Glutamatergic neuron (in vitro differentiated cells): ENCODE results near the gene OSBPL6. TPM values are rescaled to one million over a fixed set of nuclear protein-coding genes. Genes with fewer than 3 reads are reported as not detected.

Experiments
- DNase-seq: peaks from one replicate; pipeline ENCODE4 v3.0.0; 2022
- H3K27ac Mint-ChIP-seq: one replicate; pipeline ENCODE4 v1.8.0; 2020; ENCODE audit warnings: mild to moderate bottlenecking, mixed read lengths, inconsistent platforms; ENCODE audit not compliant: unreplicated experiment
- H3K27me3 Mint-ChIP-seq: one replicate; pipeline ENCODE4 v1.8.0; 2020; ENCODE audit warnings: mild to moderate bottlenecking, moderate library complexity, mixed read lengths, inconsistent platforms; ENCODE audit not compliant: unreplicated experiment
- H3K36me3 Mint-ChIP-seq: one replicate; pipeline ENCODE4 v1.8.0; 2020; ENCODE audit warnings: mild to moderate bottlenecking, mixed read lengths, inconsistent platforms; ENCODE audit not compliant: unreplicated experiment
- H3K4me1 Mint-ChIP-seq: one replicate; pipeline ENCODE4 v1.8.0; 2020; ENCODE audit warnings: mild to moderate bottlenecking, low read depth, mixed read lengths, inconsistent platforms; ENCODE audit not compliant: unreplicated experiment
- H3K4me3 Mint-ChIP-seq: one replicate; pipeline ENCODE4 v1.8.0; 2020; ENCODE audit warnings: mild to moderate bottlenecking, mixed read lengths, inconsistent platforms; ENCODE audit not compliant: unreplicated experiment
- H3K9me3 Mint-ChIP-seq: one replicate; pipeline ENCODE4 v1.8.0; 2020; ENCODE audit warnings: mild to moderate bottlenecking, moderate library complexity, mixed read lengths, inconsistent platforms; ENCODE audit not compliant: unreplicated experiment
- total RNA-seq: library from RNA; stranded (reverse); fragmentation: NEBNext Ultra II Directional; extraction: Animal tissue kit (Norgen Biotek cat#: 25700); gene quantifications from one replicate; pipeline ENCODE4 v1.2.1, GENCODE V29; 2021; ENCODE audit not compliant: unreplicated experiment
- TF ChIP-seq, protein P1 (sequence below): fragments of 200-600 bp; sonication (generic); IDR thresholded peaks from one replicate; pipeline ENCODE4 v1.5.0; 2021; ENCODE audit not compliant: partially characterized antibody, unreplicated experiment

Gene OSBPL6
- total RNA-seq, 1 donor from 2014 or later = 14.4 TPM

DNA sequence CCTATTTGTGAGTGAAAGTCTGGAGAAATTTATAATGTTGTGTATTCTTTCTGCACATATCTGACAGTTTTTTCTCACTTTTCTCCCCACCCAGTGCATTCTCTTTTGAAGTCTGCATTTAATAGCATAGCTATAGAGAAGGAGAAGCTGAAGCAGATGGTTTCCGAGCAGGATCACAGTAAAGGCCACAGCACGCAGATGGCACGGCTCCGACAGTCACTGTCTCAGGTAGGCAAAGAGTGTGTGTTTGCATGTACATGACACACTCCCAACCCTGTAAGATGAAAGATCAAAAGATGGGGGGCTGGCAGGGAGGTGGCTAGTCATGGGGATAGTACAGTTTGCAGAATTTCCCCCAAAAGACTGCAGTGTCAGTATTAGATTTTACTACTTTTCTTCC is 167.3 kb downstream of the OSBPL6 start:
- Mint-ChIP-seq H3K4me1 (peaks cover 10% of the 10 kb centered on the region), H3K27ac (no peak overlapping the region), H3K27me3 (no peaks in the 10 kb centered on the region), H3K36me3 (no peaks in the 10 kb centered on the region), H3K9me3 (peaks cover 1% of the 10 kb centered on the region), H3K4me3 (no peak overlapping the region)
- TF ChIP-seq, protein P1, sequence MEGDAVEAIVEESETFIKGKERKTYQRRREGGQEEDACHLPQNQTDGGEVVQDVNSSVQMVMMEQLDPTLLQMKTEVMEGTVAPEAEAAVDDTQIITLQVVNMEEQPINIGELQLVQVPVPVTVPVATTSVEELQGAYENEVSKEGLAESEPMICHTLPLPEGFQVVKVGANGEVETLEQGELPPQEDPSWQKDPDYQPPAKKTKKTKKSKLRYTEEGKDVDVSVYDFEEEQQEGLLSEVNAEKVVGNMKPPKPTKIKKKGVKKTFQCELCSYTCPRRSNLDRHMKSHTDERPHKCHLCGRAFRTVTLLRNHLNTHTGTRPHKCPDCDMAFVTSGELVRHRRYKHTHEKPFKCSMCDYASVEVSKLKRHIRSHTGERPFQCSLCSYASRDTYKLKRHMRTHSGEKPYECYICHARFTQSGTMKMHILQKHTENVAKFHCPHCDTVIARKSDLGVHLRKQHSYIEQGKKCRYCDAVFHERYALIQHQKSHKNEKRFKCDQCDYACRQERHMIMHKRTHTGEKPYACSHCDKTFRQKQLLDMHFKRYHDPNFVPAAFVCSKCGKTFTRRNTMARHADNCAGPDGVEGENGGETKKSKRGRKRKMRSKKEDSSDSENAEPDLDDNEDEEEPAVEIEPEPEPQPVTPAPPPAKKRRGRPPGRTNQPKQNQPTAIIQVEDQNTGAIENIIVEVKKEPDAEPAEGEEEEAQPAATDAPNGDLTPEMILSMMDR = no peak
- DNase-seq = no peak

DNA sequence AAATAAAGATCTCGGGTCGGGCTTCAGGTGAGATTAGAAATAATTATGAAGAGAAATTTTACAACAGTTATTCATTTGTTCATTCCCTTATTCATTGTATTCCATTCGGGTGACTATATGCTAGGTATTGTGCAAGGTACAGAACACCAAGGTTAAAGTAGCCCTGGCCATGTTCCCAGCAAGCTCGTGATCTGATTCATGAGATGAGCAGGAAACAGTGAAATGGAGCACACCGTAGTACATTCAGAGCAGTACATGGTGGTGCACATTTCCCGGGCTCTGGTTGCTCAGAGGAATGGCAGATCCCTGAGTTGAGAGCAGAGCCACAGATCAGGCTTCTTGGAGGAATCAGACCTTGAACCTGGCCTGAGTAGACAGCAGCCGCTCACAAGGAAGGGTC is 168.9 kb downstream of the OSBPL6 start:
- no peaks in the 10 kb centered on the region for H3K36me3 Mint-ChIP-seq
- no peak for DNase-seq
- H3K9me3 Mint-ChIP-seq = peaks cover 1% of the 10 kb centered on the region

DNA sequence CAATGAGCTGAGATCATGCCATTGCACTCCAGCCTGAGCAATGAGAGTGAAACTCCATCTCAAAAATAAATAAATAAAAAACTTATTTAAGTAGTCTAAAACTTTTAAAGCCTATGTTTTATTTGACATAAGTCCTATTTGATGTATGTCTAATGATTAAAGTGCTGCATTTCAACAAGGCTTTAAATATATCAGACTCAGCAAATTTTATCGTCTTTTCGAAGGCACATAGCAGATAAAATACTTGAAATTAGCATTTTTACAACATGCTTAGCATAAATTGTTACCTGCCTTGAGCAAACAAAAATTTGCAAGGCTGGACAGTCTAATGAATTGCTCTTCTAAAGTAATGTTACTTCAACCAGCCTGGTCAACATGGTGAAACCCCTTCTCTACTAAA is 170.8 kb downstream of the OSBPL6 start:
- no peaks in the 10 kb centered on the region for H3K36me3 Mint-ChIP-seq
- no peaks in the 10 kb centered on the region for H3K27me3 Mint-ChIP-seq
- no peaks in the 10 kb centered on the region for H3K9me3 Mint-ChIP-seq
- TF ChIP-seq, protein P1 = no peak
- H3K27ac Mint-ChIP-seq = no peak overlapping the region
- DNase-seq = no peak
- H3K4me3 Mint-ChIP-seq = no peak overlapping the region
- H3K4me1 Mint-ChIP-seq = peaks cover 10% of the 10 kb centered on the region

More for the DNA sequence above, 168.9 kb downstream of the OSBPL6 start:
- Mint-ChIP-seq H3K4me3 (no peak overlapping the region), H3K4me1 (peaks cover 10% of the 10 kb centered on the region), H3K27ac (no peak overlapping the region), H3K27me3 (no peaks in the 10 kb centered on the region)
- TF ChIP-seq, protein P1 = no peak

DNA sequence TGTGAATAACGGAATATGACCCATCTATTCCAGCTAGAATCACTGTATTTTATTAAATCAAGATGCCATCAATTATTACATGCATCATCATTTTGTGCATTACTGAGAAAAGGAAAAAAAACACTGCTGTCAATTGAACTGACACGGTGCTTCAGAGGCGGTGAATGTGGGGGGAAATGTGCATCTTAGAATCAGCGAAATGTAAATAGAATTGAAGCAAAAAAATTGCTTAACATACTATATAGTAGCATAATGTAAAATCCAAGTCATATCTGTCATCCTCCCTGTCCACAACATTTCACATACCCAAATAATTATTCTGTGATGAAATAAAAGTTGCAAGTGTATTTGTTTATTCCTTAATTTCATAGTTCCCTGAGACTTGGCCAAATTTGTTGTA is 172.1 kb downstream of the OSBPL6 start:
- Mint-ChIP-seq H3K9me3 (no peaks in the 10 kb centered on the region), H3K4me1 (peaks cover 8% of the 10 kb centered on the region), H3K36me3 (no peaks in the 10 kb centered on the region), H3K27me3 (no peaks in the 10 kb centered on the region), H3K4me3 (no peak overlapping the region), H3K27ac (no peak overlapping the region)
- DNase-seq = no peak
- TF ChIP-seq, protein P1 = no peak

DNA sequence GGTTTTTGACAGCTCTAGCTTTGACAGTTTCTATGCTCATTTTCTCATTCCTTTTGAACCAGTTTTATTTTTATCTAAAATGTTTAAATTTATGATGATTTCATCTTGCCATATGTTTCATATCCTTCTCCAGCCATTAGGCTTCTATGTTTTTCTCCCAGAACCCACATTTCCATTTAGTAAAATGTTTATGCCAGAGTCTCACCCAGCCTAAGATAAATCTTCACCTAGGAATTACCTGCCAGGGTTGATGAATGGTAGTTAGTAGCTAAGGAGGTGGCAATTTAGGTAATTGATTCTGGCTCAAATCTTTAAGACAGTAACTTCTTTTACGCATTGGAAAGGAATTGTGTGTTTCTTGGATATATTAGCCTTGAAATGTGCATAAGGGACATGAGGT is 173.0 kb downstream of the OSBPL6 start:
- no peaks in the 10 kb centered on the region for H3K27me3 Mint-ChIP-seq
- no peak overlapping the region for H3K4me3 Mint-ChIP-seq
- H3K4me1 Mint-ChIP-seq = peaks cover 5% of the 10 kb centered on the region
- no peak overlapping the region for H3K27ac Mint-ChIP-seq
- no peaks in the 10 kb centered on the region for H3K9me3 Mint-ChIP-seq
- DNase-seq = no peak
- H3K36me3 Mint-ChIP-seq = no peaks in the 10 kb centered on the region
- TF ChIP-seq, protein P1 = no peak
